ENCODE measurements around the gene TEX22. TPM values are rescaled to one million over a fixed set of nuclear protein-coding genes. Genes with fewer than 3 reads are reported as not detected.

The TEX22 gene
- total RNA-seq, 2 donors from 2014 or later = 0.33 TPM; not detected in 1

- no peak overlapping the region for H3K4me3 ChIP-seq
- peaks cover 11% of the 10 kb centered on the region for H3K4me1 ChIP-seq
- TF ChIP-seq CTCF (IDR thresholded peaks at IDR 0.05) = no peak
- no peak for TF ChIP-seq POLR2A (IDR thresholded peaks at IDR 0.05)
- peaks cover 0 to 7% of the 10 kb centered on the region in 2 donors for H3K36me3 ChIP-seq (replicated peaks in 1 of 2; ENCODE audit: insufficient read depth in 1 of 2, low read depth in 2 of 2)
- intact Hi-C loops (cut with DNase I) = no loop called here
- H3K27ac ChIP-seq = no peak overlapping the region
- no peak for ATAC-seq
- H3K27me3 ChIP-seq = no peaks in the 10 kb centered on the region
- DNase-seq = no peak
- WGBS, 2 donors = 83 to 93% methylated on average over 1 to 14 of the region's 14 CpGs
- H3K9me3 ChIP-seq = no peaks in the 10 kb centered on the region
Measured at GRCh38 chr14:105452963-105453362, 54.6 kb downstream of the TEX22 start.

- Histone ChIP-seq H3K9me3 (no peaks in the 10 kb centered on the region), H3K4me1 (peaks cover 5% of the 10 kb centered on the region), H3K27ac (no peak overlapping the region), H3K27me3 (no peaks in the 10 kb centered on the region), H3K4me3 (no peak overlapping the region), H3K36me3 (replicated peaks in 1 of 2; ENCODE audit: insufficient read depth in 1 of 2, low read depth in 2 of 2) (peaks cover 0 to 7% of the 10 kb centered on the region in 2 donors)
- no peak for ATAC-seq
- TF ChIP-seq CTCF (IDR thresholded peaks at IDR 0.05) = no peak
- TF ChIP-seq POLR2A (IDR thresholded peaks at IDR 0.05) = no peak
- WGBS, 2 donors = 89 to 96% methylated on average over 10 to 14 of the region's 14 CpGs
- no peak for DNase-seq
- intact Hi-C loops (cut with DNase I) = no loop called here
Measured at GRCh38 chr14:105453847-105454246, 55.5 kb downstream of the TEX22 start.

- peaks cover 0 to 7% of the 10 kb centered on the region in 2 donors for H3K36me3 ChIP-seq (replicated peaks in 1 of 2; ENCODE audit: insufficient read depth in 1 of 2, low read depth in 2 of 2)
- intact Hi-C loops (cut with DNase I) = no loop called here
Measured at GRCh38 chr14:105455086-105455640, 56.8 kb downstream of the TEX22 start.

GRCh38 chr14:105455766-105456660 lies 57.7 kb downstream of the TEX22 start:
- Histone ChIP-seq H3K36me3 (replicated peaks in 1 of 2; ENCODE audit: insufficient read depth in 1 of 2, low read depth in 2 of 2) (peaks cover 0 to 10% of the 10 kb centered on the region in 2 donors), H3K27me3 (no peaks in the 10 kb centered on the region), H3K4me1 (no peaks in the 10 kb centered on the region), H3K4me3 (no peak overlapping the region), H3K9me3 (no peaks in the 10 kb centered on the region), H3K27ac (no peak overlapping the region)
- intact Hi-C loops (cut with DNase I) = no loop called here
- WGBS, 2 donors = 81 to 89% methylated on average over 6 to 22 of the region's 22 CpGs
- no peak for DNase-seq
- TF ChIP-seq POLR2A (IDR thresholded peaks at IDR 0.05) = no peak
- no peak for TF ChIP-seq CTCF (IDR thresholded peaks at IDR 0.05)
- peak; percentile 27 for ATAC-seq

More at GRCh38 chr14:105455086-105455640, 56.8 kb downstream of the TEX22 start:
- TF ChIP-seq CTCF (IDR thresholded peaks at IDR 0.05) = no peak
- TF ChIP-seq POLR2A (IDR thresholded peaks at IDR 0.05) = no peak
- ATAC-seq (no peak), DNase-seq (no peak)
- Histone ChIP-seq H3K9me3 (no peaks in the 10 kb centered on the region), H3K4me3 (no peak overlapping the region), H3K27ac (no peak overlapping the region), H3K27me3 (no peaks in the 10 kb centered on the region), H3K4me1 (no peaks in the 10 kb centered on the region)
- WGBS, 2 donors = 91 to 92% methylated on average over 7 to 22 of the region's 22 CpGs

Measured in body of pancreas (tissue), 4 donors.